Stimulated activated CD8-positive, alpha-beta memory T cell treated with anti-CD3 and anti-CD28 coated beads, Interleukin-4, amount 100 ng/mL, for 1 hour (primary cell): Measurements from ENCODE around the gene NACC2.

Experiments
- DNase-seq, 2 donors: peaks; one replicate each; pipeline ENCODE4 v3.0.0-alpha.2; 2020; ENCODE audit warnings: low read depth in 2 of 2, low spot score in 1 of 2

Gene NACC2

GRCh38 chr9:136128436-136128835 is 33.3 kb upstream of the NACC2 start:
- DNase-seq, result no peak

- no peak for DNase-seq
Observed at GRCh38 chr9:136127313-136127712, 32.2 kb upstream of the NACC2 start.

GRCh38 chr9:136124976-136125692 is 30.0 kb upstream of the NACC2 start:
- no peak for DNase-seq

- peak in 1 of 2 donors; percentile 58 for DNase-seq
Observed at GRCh38 chr9:136122425-136123383, 27.6 kb upstream of the NACC2 start.

- DNase-seq, result no peak
Observed at GRCh38 chr9:136121801-136122200, 26.7 kb upstream of the NACC2 start.

- DNase-seq, result no peak
Observed at GRCh38 chr9:136120438-136120844, 25.4 kb upstream of the NACC2 start.

- no peak for DNase-seq
Observed at GRCh38 chr9:136119883-136120393, 24.8 kb upstream of the NACC2 start.

- DNase-seq, result no peak
Observed at GRCh38 chr9:136119061-136119882, 24.2 kb upstream of the NACC2 start.

- DNase-seq, result peak; percentile 78 to 90
Observed at GRCh38 chr9:136118320-136119060, 23.4 kb upstream of the NACC2 start, which contains the start of gene TMEM250. TSS of gene TMEM250 (minus strand) at chr9:136118875. CDS start at chr9:136116900, 1,975 bp downstream.

- DNase-seq, result no peak
Observed at GRCh38 chr9:136117916-136118319, 22.8 kb upstream of the NACC2 start.

- DNase-seq, result no peak
Observed at GRCh38 chr9:136117291-136117915, 22.3 kb upstream of the NACC2 start.

GRCh38 chr9:136116360-136117098 is 21.4 kb upstream of the NACC2 start:
- DNase-seq, result no peak

GRCh38 chr9:136115641-136116359 is 20.7 kb upstream of the NACC2 start:
- no peak for DNase-seq

GRCh38 chr9:136115206-136115605 is 20.1 kb upstream of the NACC2 start:
- DNase-seq, result no peak

GRCh38 chr9:136114610-136115009 is 19.5 kb upstream of the NACC2 start:
- DNase-seq, result no peak

- DNase-seq, result no peak
Observed at GRCh38 chr9:136112541-136112940, 17.5 kb upstream of the NACC2 start.

GRCh38 chr9:136111910-136112309 is 16.8 kb upstream of the NACC2 start:
- no peak for DNase-seq

GRCh38 chr9:136111190-136111589 is 16.1 kb upstream of the NACC2 start:
- DNase-seq, result no peak
